Panc1 (cell line): ENCODE measurements around the gene NTN3.
"Not testable (repeated sequence)": the region's sequence is repeated elsewhere in the genome, so short reads cannot be mapped to it uniquely, and the experiment has no call there.

Experiments
- CTCF ChIP-seq: fragments of 450-650 bp; IDR thresholded peaks from 2 replicates; pipeline ENCODE4 v1.5.1; 2017; ENCODE audit warnings: mild to moderate bottlenecking
- POLR2AphosphoS5 ChIP-seq: IDR thresholded peaks from 2 replicates; pipeline ENCODE4 v1.6.1; 2012; ENCODE audit warnings: mild to moderate bottlenecking, low read depth, low read length, moderate library complexity
- REST ChIP-seq, 2 experiments: IDR thresholded peaks; 2 replicates each; pipeline ENCODE4 v1.6.1; 2011 to 2012; ENCODE audit warnings: low read depth in 2 of 2, control low read depth in 1 of 2, low read length in 1 of 2, mild to moderate bottlenecking in 1 of 2, moderate library complexity in 1 of 2; ENCODE audit not compliant: insufficient read depth in 1 of 2
- SIN3A ChIP-seq: IDR thresholded peaks from 2 replicates; pipeline ENCODE4 v1.6.1; 2012; ENCODE audit warnings: low read depth, mild to moderate bottlenecking, low read length, moderate library complexity, borderline replicate concordance; ENCODE audit not compliant: insufficient read depth
- TCF7L2 ChIP-seq: IDR thresholded peaks from 2 replicates; pipeline ENCODE4 v1.6.1; 2011; ENCODE audit warnings: mild to moderate bottlenecking, low read depth, low read length, inconsistent platforms

- not testable (repeated sequence) for TF ChIP-seq SIN3A; REST (IDR thresholded peaks at IDR 0.05; ENCODE audit: insufficient read depth in 1 of 2, low read depth in 2 of 2, low read length in 1 of 2); CTCF; TCF7L2; POLR2AphosphoS5
These were observed 35.9 kb upstream of the NTN3 start for GRCh38 chr16:2435236-2435635.
